ENCODE results near the gene SLC28A1. TPM values are rescaled to one million over a fixed set of nuclear protein-coding genes. Genes with fewer than 3 reads are reported as not detected.
A peak's percentile ranks its signal among the peaks of the same experiment; 100 is the strongest.

SLC28A1 gene
- total and polyA plus RNA-seq, 2 experiments from 2014 or later, result not detected

- Histone ChIP-seq H3K9me2 (ENCODE audit: insufficient read depth) (no peaks in the 10 kb centered on the region), H3K79me2 (ENCODE audit: insufficient read depth) (no peaks in the 10 kb centered on the region), H3K4me2 (ENCODE audit: unreplicated experiment) (no peak overlapping the region), H3K4me1 (ENCODE audit: insufficient read depth) (no peaks in the 10 kb centered on the region), H3K9ac (no peak overlapping the region), H2AFZ (no peak overlapping the region), H4K20me1 (ENCODE audit: insufficient read depth) (no peaks in the 10 kb centered on the region), H3K4me3 (no peak overlapping the region), H3K27me3 (replicated peaks; ENCODE audit: insufficient read depth) (no peaks in the 10 kb centered on the region), H3K9me3 (ENCODE audit: low read depth) (no peaks in the 10 kb centered on the region), H3F3A (ENCODE audit: insufficient read depth) (no peaks in the 10 kb centered on the region), H3K27ac (no peak overlapping the region), H3K36me3 (ENCODE audit: low read depth) (no peaks in the 10 kb centered on the region)
- TF ChIP-seq EZH2phosphoT487 (IDR thresholded peaks at IDR 0.05; ENCODE audit: insufficient read depth, low read depth), result no peak
- DNase-seq, result no peak
- in situ Hi-C loops (cut with MboI), result no loop called here
- WGBS, 2 experiments (ENCODE audit: low coverage in 1 of 2, low lambda C conversion rate in 2 of 2, missing lambda C conversion rate in 2 of 2), result 95 to 96% methylated on average over 2 of the region's 2 CpGs
These were observed 19.3 kb downstream of the SLC28A1 start for GRCh38 chr15:84903751-84904150.

GRCh38 chr15:84904419-84904818 is 20.0 kb downstream of the SLC28A1 start:
- TF ChIP-seq EZH2phosphoT487 (IDR thresholded peaks at IDR 0.05; ENCODE audit: insufficient read depth, low read depth) (no peak), EZH2 (IDR thresholded peaks at IDR 0.05; ENCODE audit: insufficient read depth, poor library complexity, severe bottlenecking) (no peak)
- H4K20me1 ChIP-seq (ENCODE audit: insufficient read depth), result no peaks in the 10 kb centered on the region
- 54% methylated on average over 2 of the region's 2 CpGs for WGBS, 2 experiments (ENCODE audit: low coverage in 1 of 2, low lambda C conversion rate in 2 of 2, missing lambda C conversion rate in 2 of 2)
- H3K9ac ChIP-seq, result 0 out of 2 replicates have a peak overlapping the region, but pooled peaks have one; percentile 25
- H2AFZ ChIP-seq, result peak overlapping the region; percentile 60
- no peak overlapping the region for H3K27ac ChIP-seq
- no peaks in the 10 kb centered on the region for H3F3A ChIP-seq (ENCODE audit: insufficient read depth)
- in situ Hi-C loops (cut with MboI), result no loop called here
- H3K9me2 ChIP-seq (ENCODE audit: insufficient read depth), result no peaks in the 10 kb centered on the region
- no peak overlapping the region for H3K4me3 ChIP-seq
- H3K36me3 ChIP-seq (ENCODE audit: low read depth), result no peaks in the 10 kb centered on the region
- H3K4me1 ChIP-seq (ENCODE audit: insufficient read depth), result no peaks in the 10 kb centered on the region
- DNase-seq, result no peak
- H3K79me2 ChIP-seq (ENCODE audit: insufficient read depth), result no peaks in the 10 kb centered on the region
- H3K9me3 ChIP-seq (ENCODE audit: low read depth), result no peaks in the 10 kb centered on the region
- no peak overlapping the region for H3K4me2 ChIP-seq (ENCODE audit: unreplicated experiment)
- H3K27me3 ChIP-seq (replicated peaks; ENCODE audit: insufficient read depth), result no peaks in the 10 kb centered on the region

GRCh38 chr15:84905016-84905916 is 20.8 kb downstream of the SLC28A1 start:
- 78 to 80% methylated on average over 13 to 15 of the region's 15 CpGs for WGBS, 2 experiments (ENCODE audit: low coverage in 1 of 2, low lambda C conversion rate in 2 of 2, missing lambda C conversion rate in 2 of 2)
- in situ Hi-C loops (cut with MboI), result no loop called here
- Histone ChIP-seq H3K4me1 (ENCODE audit: insufficient read depth) (no peaks in the 10 kb centered on the region), H3K4me2 (ENCODE audit: unreplicated experiment) (no peak overlapping the region), H3K9ac (no peak overlapping the region), H3K9me3 (ENCODE audit: low read depth) (no peaks in the 10 kb centered on the region), H3K27ac (no peak overlapping the region), H3K79me2 (ENCODE audit: insufficient read depth) (no peaks in the 10 kb centered on the region), H3K4me3 (no peak overlapping the region), H4K20me1 (ENCODE audit: insufficient read depth) (no peaks in the 10 kb centered on the region), H3F3A (ENCODE audit: insufficient read depth) (no peaks in the 10 kb centered on the region), H2AFZ (no peak overlapping the region), H3K9me2 (ENCODE audit: insufficient read depth) (no peaks in the 10 kb centered on the region), H3K36me3 (ENCODE audit: low read depth) (no peaks in the 10 kb centered on the region), H3K27me3 (replicated peaks; ENCODE audit: insufficient read depth) (no peaks in the 10 kb centered on the region)
- no peak for DNase-seq
- TF ChIP-seq EZH2 (IDR thresholded peaks at IDR 0.05; ENCODE audit: insufficient read depth, poor library complexity, severe bottlenecking), result no peak
- no peak for TF ChIP-seq EZH2phosphoT487 (IDR thresholded peaks at IDR 0.05; ENCODE audit: insufficient read depth, low read depth)

GRCh38 chr15:84907731-84908130 is 23.3 kb downstream of the SLC28A1 start:
- peaks cover 18% of the 10 kb centered on the region for H3F3A ChIP-seq (ENCODE audit: insufficient read depth)
- H3K4me3 ChIP-seq, result no peak overlapping the region
- no peak overlapping the region for H3K4me2 ChIP-seq (ENCODE audit: unreplicated experiment)
- H4K20me1 ChIP-seq (ENCODE audit: insufficient read depth), result no peaks in the 10 kb centered on the region
- H3K27me3 ChIP-seq (replicated peaks; ENCODE audit: insufficient read depth), result no peaks in the 10 kb centered on the region
- H3K9ac ChIP-seq, result no peak overlapping the region
- in situ Hi-C loops (cut with MboI), result no loop called here
- WGBS, 2 experiments (ENCODE audit: low coverage in 1 of 2, low lambda C conversion rate in 2 of 2, missing lambda C conversion rate in 2 of 2), result 88 to 96% methylated on average over 4 of the region's 4 CpGs
- no peaks in the 10 kb centered on the region for H3K36me3 ChIP-seq (ENCODE audit: low read depth)
- no peaks in the 10 kb centered on the region for H3K9me3 ChIP-seq (ENCODE audit: low read depth)
- no peaks in the 10 kb centered on the region for H3K9me2 ChIP-seq (ENCODE audit: insufficient read depth)
- no peak overlapping the region for H3K27ac ChIP-seq
- H3K79me2 ChIP-seq (ENCODE audit: insufficient read depth), result no peaks in the 10 kb centered on the region
- TF ChIP-seq EZH2 (IDR thresholded peaks at IDR 0.05; ENCODE audit: insufficient read depth, poor library complexity, severe bottlenecking) (no peak), EZH2phosphoT487 (IDR thresholded peaks at IDR 0.05; ENCODE audit: insufficient read depth, low read depth) (no peak)
- DNase-seq, result no peak
- H2AFZ ChIP-seq, result no peak overlapping the region
- H3K4me1 ChIP-seq (ENCODE audit: insufficient read depth), result peaks cover 15% of the 10 kb centered on the region

All from GM23248 (cell line).